Skeletal muscle satellite cell (primary cell): ENCODE data around the gene POLR1C.
A peak's percentile ranks its signal among the peaks of the same experiment; 100 is the strongest.

ENCODE experiments used
- H3K27me3 ChIP-seq: 2 replicates; pipeline ENCODE4 v1.7.0; 2013; ENCODE audit warnings: low read length; ENCODE audit not compliant: control insufficient read depth, insufficient read depth
- H3K36me3 ChIP-seq: 2 replicates; pipeline ENCODE4 v1.7.0; 2013; ENCODE audit warnings: mild to moderate bottlenecking, control low read depth, low read length; ENCODE audit not compliant: insufficient read depth
- H3K4me1 ChIP-seq: 2 replicates; pipeline ENCODE4 v1.7.0; 2013; ENCODE audit warnings: low read length; ENCODE audit not compliant: control insufficient read depth, insufficient read depth
- H3K4me2 ChIP-seq: 2 replicates; pipeline ENCODE4 v1.7.0; 2013; ENCODE audit warnings: mild to moderate bottlenecking, low read length
- H3K4me3 ChIP-seq: 2 replicates; pipeline ENCODE4 v1.7.0; 2013; ENCODE audit warnings: low read length
- H3K9ac ChIP-seq: 2 replicates; pipeline ENCODE4 v1.7.0; 2013; ENCODE audit warnings: mild to moderate bottlenecking, low read depth, low read length, moderate library complexity
- H3K9me3 ChIP-seq: replicated peaks from 2 replicates; pipeline ENCODE4 v1.7.0; 2013; ENCODE audit warnings: mild to moderate bottlenecking, control low read depth, low read length

Gene POLR1C

GRCh38 chr6:43478008-43478372, 38.9 kb upstream of the POLR1C start:
- no peaks in the 10 kb centered on the region for H3K36me3 ChIP-seq
- no peaks in the 10 kb centered on the region for H3K9me3 ChIP-seq
- peaks cover 10% of the 10 kb centered on the region for H3K4me1 ChIP-seq
- peak overlapping the region; percentile 86 for H3K4me3 ChIP-seq
- peak overlapping the region; percentile 88 for H3K9ac ChIP-seq
- peak overlapping the region; percentile 99 for H3K4me2 ChIP-seq
- no peaks in the 10 kb centered on the region for H3K27me3 ChIP-seq

GRCh38 chr6:43481075-43481474, 35.8 kb upstream of the POLR1C start:
- Histone ChIP-seq H3K4me1 (peaks cover 10% of the 10 kb centered on the region), H3K9me3 (no peaks in the 10 kb centered on the region), H3K27me3 (no peaks in the 10 kb centered on the region)

GRCh38 chr6:43481591-43482236, 35.2 kb upstream of the POLR1C start:
- Histone ChIP-seq H3K9ac (no peak overlapping the region), H3K9me3 (no peaks in the 10 kb centered on the region), H3K4me3 (no peak overlapping the region), H3K4me2 (no peak overlapping the region), H3K27me3 (no peaks in the 10 kb centered on the region), H3K4me1 (peaks cover 10% of the 10 kb centered on the region), H3K36me3 (peaks cover 6% of the 10 kb centered on the region)

More at GRCh38 chr6:43481075-43481474, 35.8 kb upstream of the POLR1C start:
- Histone ChIP-seq H3K4me2 (no peak overlapping the region), H3K4me3 (no peak overlapping the region), H3K36me3 (peaks cover 6% of the 10 kb centered on the region), H3K9ac (no peak overlapping the region)

GRCh38 chr6:43488667-43489276, 28.1 kb upstream of the POLR1C start:
- H3K4me3 ChIP-seq: no peak overlapping the region
- no peaks in the 10 kb centered on the region for H3K9me3 ChIP-seq
- H3K36me3 ChIP-seq: peaks cover 10% of the 10 kb centered on the region
- H3K4me2 ChIP-seq: peak overlapping the region; percentile 13
- peaks cover 42% of the 10 kb centered on the region for H3K4me1 ChIP-seq
- H3K9ac ChIP-seq: peak overlapping the region; percentile 8
- no peaks in the 10 kb centered on the region for H3K27me3 ChIP-seq

DNA sequence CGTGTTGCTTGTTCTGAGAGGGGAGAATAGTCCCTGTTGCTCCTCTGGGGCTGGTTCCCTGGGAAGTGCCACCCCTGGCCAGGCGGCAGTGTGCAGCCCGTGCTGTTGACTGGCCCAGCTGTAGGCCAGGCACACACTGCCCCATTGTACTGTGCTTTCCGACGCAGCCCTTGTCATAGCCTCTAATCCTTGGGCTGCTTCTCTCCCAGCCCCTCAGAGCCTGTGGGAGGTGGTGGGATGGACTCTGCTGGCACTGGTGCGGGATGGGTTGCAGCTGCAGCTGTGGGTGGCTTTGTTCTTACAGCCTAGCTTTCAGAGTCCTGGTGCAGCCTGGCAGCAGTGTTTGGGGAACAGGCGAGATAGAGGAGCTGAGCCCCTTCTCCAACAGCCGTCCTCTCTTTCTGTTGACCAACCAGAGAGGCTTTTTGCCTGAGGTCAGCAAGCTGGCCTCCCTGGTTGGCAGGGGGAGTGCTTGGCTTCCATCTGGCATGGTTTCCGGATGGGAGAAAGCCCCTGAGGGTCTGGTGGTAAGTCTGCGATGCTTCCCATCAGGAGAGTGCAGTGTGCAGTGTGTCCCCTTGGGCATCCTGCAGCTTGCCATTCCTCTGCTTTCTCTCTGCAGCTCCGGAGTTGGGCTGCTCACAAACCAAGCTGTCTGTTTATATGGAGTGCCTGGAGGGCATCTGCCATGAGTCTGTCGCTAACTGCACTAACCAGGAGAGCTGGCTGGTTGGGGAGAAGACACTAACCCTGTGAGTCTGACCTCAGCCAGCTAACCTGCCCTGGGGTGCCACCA, 27.4 kb upstream of the POLR1C start:
- Histone ChIP-seq H3K9me3 (no peaks in the 10 kb centered on the region), H3K36me3 (peaks cover 10% of the 10 kb centered on the region), H3K27me3 (no peaks in the 10 kb centered on the region), H3K4me2 (peak overlapping the region; percentile 13), H3K4me1 (peaks cover 49% of the 10 kb centered on the region), H3K9ac (peak overlapping the region; percentile 8), H3K4me3 (no peak overlapping the region)

DNA sequence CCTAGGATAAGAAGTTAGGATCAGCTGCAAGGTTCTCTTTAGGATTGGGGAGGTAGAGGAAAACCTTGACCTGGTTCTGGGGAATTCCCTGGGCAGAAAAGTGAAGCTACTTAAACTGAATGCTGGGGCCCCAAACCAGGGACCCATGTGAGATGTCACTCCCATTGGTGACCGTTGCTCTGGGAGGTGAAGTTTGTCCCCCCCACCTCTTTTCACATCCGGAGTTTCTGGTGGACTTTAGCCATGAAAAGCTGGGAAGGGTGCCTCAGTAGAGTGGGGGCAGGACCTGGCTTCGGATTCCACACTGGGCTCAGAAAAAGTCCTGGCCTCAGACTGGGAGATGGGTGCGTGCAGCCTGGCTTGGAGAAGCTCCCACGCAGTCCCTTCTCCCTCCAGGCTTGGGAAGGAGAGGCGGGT, 26.4 kb upstream of the POLR1C start:
- no peak overlapping the region for H3K9ac ChIP-seq
- no peaks in the 10 kb centered on the region for H3K9me3 ChIP-seq
- no peaks in the 10 kb centered on the region for H3K27me3 ChIP-seq
- peaks cover 59% of the 10 kb centered on the region for H3K4me1 ChIP-seq
- peaks cover 10% of the 10 kb centered on the region for H3K36me3 ChIP-seq
- H3K4me2 ChIP-seq: no peak overlapping the region
- no peak overlapping the region for H3K4me3 ChIP-seq

DNA sequence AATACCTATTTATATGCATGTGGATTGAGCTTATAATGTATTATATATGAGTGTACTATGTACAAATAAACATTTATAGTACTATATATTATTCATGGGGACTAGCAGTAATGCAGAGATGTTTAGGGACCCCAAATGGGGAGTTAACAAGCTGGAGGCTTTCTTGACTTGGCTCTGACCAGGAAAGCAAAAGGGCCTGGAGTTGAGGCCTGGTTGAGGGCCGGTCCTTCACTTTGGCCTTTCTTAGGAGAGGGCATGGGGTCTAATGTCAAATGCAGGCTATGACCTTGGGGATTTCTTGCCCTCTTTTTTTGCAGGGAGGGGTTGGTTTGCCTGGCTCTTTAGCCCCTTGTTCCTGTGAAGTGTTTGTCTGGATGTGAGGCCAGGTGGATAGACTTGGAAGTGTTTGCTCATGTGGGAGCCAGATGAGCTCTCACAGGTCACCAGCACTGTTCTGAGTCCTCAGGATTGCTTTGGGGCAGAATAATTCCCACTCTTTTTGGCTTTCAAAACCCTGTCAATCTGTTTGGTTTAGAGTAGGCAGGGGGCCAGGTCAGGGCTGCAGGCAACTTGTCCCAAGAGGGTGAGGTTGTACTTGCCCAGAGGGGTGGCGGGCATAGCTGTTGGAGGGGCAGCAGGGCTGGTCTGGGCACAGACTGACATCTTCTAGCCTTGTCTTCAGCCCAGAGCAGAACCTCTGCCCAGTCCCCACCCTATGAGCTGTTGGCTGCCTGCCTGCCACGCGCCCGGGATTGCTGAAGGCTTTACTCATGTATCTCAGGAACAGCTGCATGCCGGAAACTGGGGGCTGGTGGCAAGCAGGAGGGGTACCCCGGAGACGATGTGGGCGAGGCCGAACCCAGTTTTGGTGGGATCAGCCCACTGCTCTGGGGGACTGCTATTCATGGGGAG, 24.9 kb upstream of the POLR1C start:
- peaks cover 8% of the 10 kb centered on the region for H3K36me3 ChIP-seq
- H3K4me1 ChIP-seq: peaks cover 74% of the 10 kb centered on the region
- H3K4me3 ChIP-seq: peak overlapping the region; percentile 54
- no peaks in the 10 kb centered on the region for H3K27me3 ChIP-seq
- peak overlapping the region; percentile 77 for H3K4me2 ChIP-seq
- H3K9me3 ChIP-seq: no peaks in the 10 kb centered on the region
- H3K9ac ChIP-seq: peak overlapping the region; percentile 65

GRCh38 chr6:43492673-43493072, 24.2 kb upstream of the POLR1C start:
- peaks cover 7% of the 10 kb centered on the region for H3K36me3 ChIP-seq
- peak overlapping the region; percentile 77 for H3K4me2 ChIP-seq
- no peaks in the 10 kb centered on the region for H3K9me3 ChIP-seq
- H3K4me1 ChIP-seq: peaks cover 81% of the 10 kb centered on the region
- peak overlapping the region; percentile 36 for H3K9ac ChIP-seq
- H3K27me3 ChIP-seq: no peaks in the 10 kb centered on the region
- H3K4me3 ChIP-seq: peak overlapping the region; percentile 54

GRCh38 chr6:43493230-43493629, 23.7 kb upstream of the POLR1C start:
- peak overlapping the region; percentile 77 for H3K4me2 ChIP-seq
- peak overlapping the region; percentile 36 for H3K9ac ChIP-seq
- H3K4me1 ChIP-seq: peaks cover 80% of the 10 kb centered on the region
- H3K27me3 ChIP-seq: no peaks in the 10 kb centered on the region
- peaks cover 12% of the 10 kb centered on the region for H3K36me3 ChIP-seq
- no peaks in the 10 kb centered on the region for H3K9me3 ChIP-seq
- H3K4me3 ChIP-seq: peak overlapping the region; percentile 54

- no peak overlapping the region for H3K4me2 ChIP-seq
- no peak overlapping the region for H3K4me3 ChIP-seq
- peaks cover 18% of the 10 kb centered on the region for H3K36me3 ChIP-seq
- H3K27me3 ChIP-seq: no peaks in the 10 kb centered on the region
- H3K9ac ChIP-seq: no peak overlapping the region
- no peaks in the 10 kb centered on the region for H3K9me3 ChIP-seq
- H3K4me1 ChIP-seq: peaks cover 74% of the 10 kb centered on the region
Observed at GRCh38 chr6:43493833-43494232, 23.1 kb upstream of the POLR1C start.

DNA sequence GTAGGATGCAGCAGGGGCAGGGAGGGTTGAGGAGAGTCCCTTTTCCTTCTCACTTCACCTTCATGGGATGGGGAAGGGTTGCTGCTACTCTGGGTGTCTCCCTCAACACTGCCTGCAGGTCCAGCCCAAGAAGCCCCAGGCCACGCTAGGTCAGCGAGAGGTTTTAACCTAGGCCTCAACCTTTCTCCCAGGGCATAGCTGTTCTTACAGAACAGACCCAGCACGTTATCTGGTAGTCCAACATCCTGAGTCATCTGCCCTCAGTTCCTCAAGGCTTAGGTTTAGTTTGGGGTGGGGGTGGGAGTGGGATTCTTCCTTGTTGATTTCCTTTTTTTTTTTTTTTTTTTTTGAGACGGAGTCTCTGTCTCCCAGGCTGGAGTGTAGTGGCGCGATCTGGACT, 22.6 kb upstream of the POLR1C start:
- Histone ChIP-seq H3K4me1 (peaks cover 69% of the 10 kb centered on the region), H3K4me3 (no peak overlapping the region)

More for the DNA sequence above, 22.6 kb upstream of the POLR1C start:
- Histone ChIP-seq H3K9me3 (no peaks in the 10 kb centered on the region), H3K4me2 (no peak overlapping the region), H3K36me3 (peaks cover 23% of the 10 kb centered on the region), H3K9ac (no peak overlapping the region), H3K27me3 (no peaks in the 10 kb centered on the region)
